NCI-H1930 (cell line): ENCODE data around the gene RAB33A.
"Not testable (repeated sequence)": the region's sequence is repeated elsewhere in the genome, so short reads cannot be mapped to it uniquely, and the experiment has no call there.

Source experiments
- DNase-seq, 2 experiments: peaks; one replicate each; lab custom pipeline; 2025; lab: John Stamatoyannopoulos, UW

The RAB33A gene

GRCh38 chrX:130172127-130172845 is 524 bp downstream of the RAB33A start:
- peak in 1 of 2 experiments; percentile 2 for DNase-seq

GRCh38 chrX:130173190-130173895 is 1.6 kb downstream of the RAB33A start:
- DNase-seq = no peak

GRCh38 chrX:130174045-130174704 is 2.4 kb downstream of the RAB33A start:
- DNase-seq = no peak

GRCh38 chrX:130174937-130175336 is 3.2 kb downstream of the RAB33A start:
- DNase-seq = no peak

- DNase-seq = no peak
These were observed 4.6 kb downstream of the RAB33A start for GRCh38 chrX:130176354-130176776.

- DNase-seq = no peak
These were observed 5.2 kb downstream of the RAB33A start for GRCh38 chrX:130176942-130177341.

GRCh38 chrX:130179170-130179569 is 7.4 kb downstream of the RAB33A start:
- no peak for DNase-seq

GRCh38 chrX:130179579-130180215 is 7.9 kb downstream of the RAB33A start:
- no peak for DNase-seq

GRCh38 chrX:130184168-130184567 is 12.4 kb downstream of the RAB33A start:
- DNase-seq = no peak

GRCh38 chrX:130184857-130185256 is 13.1 kb downstream of the RAB33A start:
- DNase-seq = no peak

- DNase-seq = no peak
These were observed 14.9 kb downstream of the RAB33A start for GRCh38 chrX:130186651-130187050.

- DNase-seq = no peak
These were observed 19.0 kb downstream of the RAB33A start for GRCh38 chrX:130190801-130191200.

GRCh38 chrX:130196466-130196865 is 24.7 kb downstream of the RAB33A start:
- no peak for DNase-seq

GRCh38 chrX:130197464-130197863 is 25.7 kb downstream of the RAB33A start:
- no peak for DNase-seq

GRCh38 chrX:130204647-130205046 is 32.9 kb downstream of the RAB33A start:
- no peak for DNase-seq

- no peak for DNase-seq
These were observed 39.8 kb downstream of the RAB33A start for GRCh38 chrX:130211415-130212186.

GRCh38 chrX:130212371-130212770 is 40.6 kb downstream of the RAB33A start:
- DNase-seq = no peak

- DNase-seq = no peak
These were observed 41.6 kb downstream of the RAB33A start for GRCh38 chrX:130213376-130213775.

- no peak for DNase-seq
These were observed 44.6 kb downstream of the RAB33A start for GRCh38 chrX:130216320-130216719.

- no peak for DNase-seq
These were observed 53.0 kb downstream of the RAB33A start for GRCh38 chrX:130224810-130225209.

- no peak for DNase-seq
These were observed 57.1 kb downstream of the RAB33A start for GRCh38 chrX:130228871-130229270.

GRCh38 chrX:130231184-130231583 is 59.4 kb downstream of the RAB33A start:
- DNase-seq = not testable (repeated sequence)
